SW480 (cell line): ENCODE results near the gene ROR2.
A peak's percentile ranks its signal among the peaks of the same experiment; 100 is the strongest.
"Not testable (repeated sequence)": the region's sequence is repeated elsewhere in the genome, so short reads cannot be mapped to it uniquely, and the experiment has no call there.

Experiments used
- DNase-seq: peaks from one replicate; pipeline ENCODE4 v3.0.0-alpha.2; 2016; ENCODE audit warnings: low spot score

The ROR2 gene

GRCh38 chr9:91949946-91950664 is at the start of gene ROR2:
Gene ROR2 (minus strand): TSS chr9:91950228.
- peak; percentile 53 for DNase-seq

- no peak for DNase-seq
Observed at GRCh38 chr9:91995000-91995655, 45.1 kb upstream of the ROR2 start.

- no peak for DNase-seq
Observed at GRCh38 chr9:91994422-91994821, 44.4 kb upstream of the ROR2 start.

GRCh38 chr9:91992461-91993041 is 42.5 kb upstream of the ROR2 start:
- DNase-seq = no peak

GRCh38 chr9:91991721-91992341 is 41.8 kb upstream of the ROR2 start:
- DNase-seq = no peak

- DNase-seq = no peak
Observed at GRCh38 chr9:91986248-91986647, 36.2 kb upstream of the ROR2 start.

GRCh38 chr9:91985692-91986091 is 35.7 kb upstream of the ROR2 start:
- DNase-seq = no peak

GRCh38 chr9:91978740-91979414 is 28.8 kb upstream of the ROR2 start:
- DNase-seq = peak; percentile 61

GRCh38 chr9:91975254-91975653 is 25.2 kb upstream of the ROR2 start:
- not testable (repeated sequence) for DNase-seq

- DNase-seq = no peak
Observed at GRCh38 chr9:91972711-91973110, 22.7 kb upstream of the ROR2 start.

GRCh38 chr9:91972076-91972626 is 22.1 kb upstream of the ROR2 start:
- no peak for DNase-seq

- no peak for DNase-seq
Observed at GRCh38 chr9:91967259-91967658, 17.2 kb upstream of the ROR2 start.

- no peak for DNase-seq
Observed at GRCh38 chr9:91966503-91966902, 16.5 kb upstream of the ROR2 start.

GRCh38 chr9:91963711-91964240 is 13.7 kb upstream of the ROR2 start:
- no peak for DNase-seq

- DNase-seq = no peak
Observed at GRCh38 chr9:91960367-91960766, 10.3 kb upstream of the ROR2 start.

- no peak for DNase-seq
Observed at GRCh38 chr9:91958174-91958573, 8.1 kb upstream of the ROR2 start.

- DNase-seq = peak; percentile 63
Observed at GRCh38 chr9:91954841-91955471, 4.9 kb upstream of the ROR2 start.

GRCh38 chr9:91953718-91954117 is 3.7 kb upstream of the ROR2 start:
- DNase-seq = no peak

GRCh38 chr9:91951944-91952520 is 2.0 kb upstream of the ROR2 start:
- no peak for DNase-seq

GRCh38 chr9:91949392-91949945 is 559 bp downstream of the ROR2 start:
- DNase-seq = peak; percentile 40
